IMR-90 (cell line): Measurements from ENCODE around the gene PIGU. TPM values are rescaled to one million over a fixed set of nuclear protein-coding genes. Genes with fewer than 3 reads are reported as not detected.

ENCODE experiments used
- ATAC-seq: fragments of 200-7000 bp; cut with Tn5 transposase; 2 replicates; pipeline ENCODE4 v1.9.1; 2020; ENCODE audit warnings: low read depth, mild to moderate bottlenecking, moderate library complexity
- BruUV-seq: library from RNA; stranded (reverse); fragments of 400-500 nt; replicated peaks from 2 replicates; lab custom pipeline; 2021; lab: Mats Ljungman, UMichigan
- CTCF ChIA-PET: fragments of 300-600 bp; formaldehyde crosslinking; extraction: SDS; loops from one replicate; lab custom pipeline; 2021; ENCODE audit warnings: antibody characterized with exemption; lab: Yijun Ruan, JAX
- POLR2A ChIA-PET: fragments of 300-600 bp; sonication (Branson Sonifier 250); formaldehyde crosslinking; loops from one replicate; lab custom pipeline; 2022; ENCODE audit warnings: antibody characterized with exemption; ENCODE audit not compliant: unreplicated experiment; lab: Charles Lee
- DNase-seq: peaks from one replicate; pipeline ENCODE4 v3.0.0; 2013
- H2AFZ ChIP-seq: replicated peaks from 2 replicates; pipeline ENCODE3; 2013; ENCODE audit warnings: low read length, mild to moderate bottlenecking; ENCODE audit not compliant: poor library complexity
- H2AK5ac ChIP-seq: 2 replicates; pipeline ENCODE4 v1.6.1; 2013; ENCODE audit warnings: low read depth, low read length, inconsistent platforms
- H2AK9ac ChIP-seq: replicated peaks from 2 replicates; pipeline ENCODE3; 2013; ENCODE audit warnings: mild to moderate bottlenecking, low read depth, low read length, moderate library complexity; ENCODE audit not compliant: poor library complexity
- H2BK120ac ChIP-seq: 2 replicates; pipeline ENCODE4 v1.6.1; 2013; ENCODE audit warnings: low read depth, low read length, inconsistent platforms
- H2BK15ac ChIP-seq: 3 replicates; pipeline ENCODE4 v1.6.1; 2013; ENCODE audit warnings: low read depth, low read length, inconsistent platforms
- H2BK20ac ChIP-seq: 2 replicates; pipeline ENCODE4 v1.6.1; 2013; ENCODE audit warnings: low read depth, mild to moderate bottlenecking, inconsistent platforms, low read length, moderate library complexity
- H2BK5ac ChIP-seq: 2 replicates; pipeline ENCODE4 v1.6.1; 2013; ENCODE audit warnings: mild to moderate bottlenecking, low read depth, low read length, inconsistent platforms; ENCODE audit not compliant: poor library complexity, severe bottlenecking
- H3K14ac ChIP-seq: replicated peaks from 2 replicates; pipeline ENCODE4 v1.6.1; 2013; ENCODE audit warnings: low read depth, low read length, inconsistent platforms
- H3K18ac ChIP-seq: 2 replicates; pipeline ENCODE4 v1.6.1; 2013; ENCODE audit warnings: low read depth, low read length, control low read depth
- H3K23ac ChIP-seq: 2 replicates; pipeline ENCODE4 v1.6.1; 2013; ENCODE audit warnings: low read depth, low read length, inconsistent platforms
- H3K27ac ChIP-seq: 2 replicates; pipeline ENCODE4 v1.5.1; 2013; ENCODE audit warnings: mild to moderate bottlenecking, control low read depth, low read length; ENCODE audit not compliant: insufficient read depth
- H3K27me3 ChIP-seq: 2 replicates; pipeline ENCODE4 v1.6.1; 2013; ENCODE audit warnings: low read length; ENCODE audit not compliant: control insufficient read depth, insufficient read depth
- H3K36me3 ChIP-seq: 2 replicates; pipeline ENCODE4 v1.6.1; 2013; ENCODE audit warnings: low read length, mixed read lengths; ENCODE audit not compliant: control insufficient read depth, insufficient read depth
- H3K4ac ChIP-seq: 2 replicates; pipeline ENCODE4 v1.6.1; 2013; ENCODE audit warnings: low read depth, low read length, inconsistent platforms
- H3K4me1 ChIP-seq: 2 replicates; pipeline ENCODE4 v1.6.1; 2013; ENCODE audit warnings: low read length, mixed read lengths; ENCODE audit not compliant: control insufficient read depth, insufficient read depth
- H3K4me2 ChIP-seq: 2 replicates; pipeline ENCODE4 v1.6.1; 2013; ENCODE audit warnings: low read depth, mild to moderate bottlenecking, control low read depth, low read length, moderate library complexity
- H3K4me3 ChIP-seq: 2 replicates; pipeline ENCODE4 v1.5.1; 2013; ENCODE audit warnings: low read depth, mild to moderate bottlenecking, control low read depth, low read length, moderate library complexity; ENCODE audit not compliant: insufficient read depth
- H3K56ac ChIP-seq: 2 replicates; pipeline ENCODE4 v1.6.1; 2013; ENCODE audit warnings: low read length, inconsistent platforms; ENCODE audit not compliant: insufficient read depth; ENCODE audit errors: extremely low read depth
- H3K79me1 ChIP-seq, 2 experiments: 2 replicates each; pipeline ENCODE4 v1.6.1; 2013; ENCODE audit warnings: low read length in 2 of 2, inconsistent platforms in 1 of 2, low read depth in 1 of 2
- H3K9ac ChIP-seq: 2 replicates; pipeline ENCODE4 v1.6.1; 2013; ENCODE audit warnings: low read depth, low read length, control low read depth
- H3K9me1 ChIP-seq: 2 replicates; pipeline ENCODE4 v1.6.1; 2013; ENCODE audit warnings: low read length, inconsistent platforms; ENCODE audit not compliant: insufficient read depth
- H3K9me3 ChIP-seq: 2 replicates; pipeline ENCODE4 v1.6.1; 2013; ENCODE audit warnings: low read length; ENCODE audit not compliant: control insufficient read depth, insufficient read depth
- H4K20me1 ChIP-seq: 2 replicates; pipeline ENCODE4 v1.6.1; 2013; ENCODE audit warnings: low read length, inconsistent platforms; ENCODE audit not compliant: insufficient read depth
- H4K5ac ChIP-seq: 2 replicates; pipeline ENCODE4 v1.6.1; 2013; ENCODE audit warnings: mild to moderate bottlenecking, low read depth, low read length, control low read depth
- H4K8ac ChIP-seq, 2 experiments: 2 replicates each; pipeline ENCODE4 v1.6.1; 2013; ENCODE audit warnings: low read depth in 2 of 2, low read length in 2 of 2, control low read depth in 1 of 2, inconsistent platforms in 1 of 2
- H4K91ac ChIP-seq: 2 replicates; pipeline ENCODE4 v1.6.1; 2013; ENCODE audit warnings: low read depth, low read length, inconsistent platforms; ENCODE audit not compliant: insufficient read depth
- BHLHE40 ChIP-seq: fragments of 150-350 bp; IDR thresholded peaks from 2 replicates; pipeline ENCODE4 v1.6.1; 2016; ENCODE audit warnings: mild to moderate bottlenecking, low read depth, low read length
- CHD1 ChIP-seq: IDR thresholded peaks from 2 replicates; pipeline ENCODE4 v1.6.1; 2012; ENCODE audit warnings: low read depth, low read length, improper control_type of control experiment
- FOS ChIP-seq: fragments of 150-350 bp; IDR thresholded peaks from 2 replicates; pipeline ENCODE4 v1.6.1; 2016; ENCODE audit warnings: low read depth, low read length
- MAFK ChIP-seq: IDR thresholded peaks from 2 replicates; pipeline ENCODE4 v1.6.1; 2012; ENCODE audit warnings: low read depth, low read length, improper control_type of control experiment
- MAZ ChIP-seq: IDR thresholded peaks from 2 replicates; pipeline ENCODE4 v1.6.1; 2012; ENCODE audit warnings: low read depth, mild to moderate bottlenecking, low read length, improper control_type of control experiment, moderate library complexity, borderline replicate concordance
- MXI1 ChIP-seq: IDR thresholded peaks from 2 replicates; pipeline ENCODE4 v1.6.1; 2012; ENCODE audit warnings: low read depth, mild to moderate bottlenecking, low read length, moderate library complexity, borderline replicate concordance
- NFE2L2 ChIP-seq: fragments of 150-350 bp; IDR thresholded peaks from 2 replicates; pipeline ENCODE4 v1.6.1; 2016; ENCODE audit warnings: low read depth, mild to moderate bottlenecking, low read length
- POLR2A ChIP-seq: IDR thresholded peaks from 2 replicates; pipeline ENCODE4 v1.6.1; 2012; ENCODE audit warnings: mild to moderate bottlenecking, low read depth, low read length
- RAD21 ChIP-seq: IDR thresholded peaks from 2 replicates; pipeline ENCODE4 v1.6.1; 2012; ENCODE audit warnings: low read length, improper control_type of control experiment
- RCOR1 ChIP-seq: IDR thresholded peaks from 2 replicates; pipeline ENCODE4 v1.6.1; 2012; ENCODE audit warnings: mild to moderate bottlenecking, low read length, improper control_type of control experiment; ENCODE audit not compliant: insufficient replicate concordance
- RFX5 ChIP-seq: IDR thresholded peaks from 2 replicates; pipeline ENCODE4 v1.8.0; 2012; ENCODE audit warnings: low read depth, mild to moderate bottlenecking, low read length, moderate library complexity
- SMC3 ChIP-seq: fragments of 150-350 bp; IDR thresholded peaks from 2 replicates; pipeline ENCODE4 v1.6.1; 2016; ENCODE audit warnings: low read depth, mild to moderate bottlenecking, antibody characterized with exemption, low read length, moderate library complexity
- WGBS, 2 experiments: methylation state at CpG; one replicate each; pipeline versions ENCODE4 v1.1.5 to v1.1.7; 2013; ENCODE audit warnings: missing lambda C conversion rate in 2 of 2; ENCODE audit not compliant: insufficient read length in 1 of 2; ENCODE audit errors: extremely low coverage in 2 of 2; 5-methylcytosine and 5-hydroxymethylcytosine counted together
- dilution Hi-C: fragments of 300-500 bp; cut with HindIII; formaldehyde crosslinking; loops from one replicate; pipeline ENCODE4 v1.14.3; 2018; ENCODE audit warnings: low sequenced_read_pairs; ENCODE audit not compliant: unreplicated experiment
- in situ Hi-C: fragments of 300-500 bp; cut with MboI; formaldehyde crosslinking; loops from 3 replicates; pipeline ENCODE4 v1.14.3; 2019; ENCODE audit warnings: low sequenced_read_pairs, inconsistent platforms, mixed read lengths
- intact Hi-C: fragments of 100-400 bp; cut with micrococcal nuclease; formaldehyde crosslinking; loops from 2 replicates; pipeline ENCODE4 v1.10.0; 2022
- polyA plus RNA-seq, 3 experiments: library from polyadenylated mRNA; depleted of rRNA; stranded (reverse); fragments of >200 nt; gene quantifications; 2 replicates each; pipeline ENCODE4 v1.2.3, GENCODE V29; 2012; ENCODE audit warnings: low replicate concordance in 1 of 3
- total RNA-seq: library from RNA; depleted of rRNA; stranded (reverse); fragments of >200 nt; gene quantifications from 2 replicates; pipeline ENCODE4 v1.2.3, GENCODE V29; 2012
- TF ChIP-seq, protein P1 (sequence below): fragments of 150-350 bp; IDR thresholded peaks from 2 replicates; pipeline ENCODE4 v1.6.1; 2017; ENCODE audit warnings: mild to moderate bottlenecking, antibody characterized with exemption, low read length, low read depth
- TF ChIP-seq, protein P2 (sequence below): fragments of 150-350 bp; IDR thresholded peaks from 2 replicates; pipeline ENCODE4 v1.6.1; 2016; ENCODE audit warnings: low read depth, mild to moderate bottlenecking, low read length, moderate library complexity, borderline replicate concordance

PIGU gene
- total and polyA plus RNA-seq, 2 of the 4 experiments (the other 2 are of a cell fraction) = 11.1 to 31.1 TPM

DNA sequence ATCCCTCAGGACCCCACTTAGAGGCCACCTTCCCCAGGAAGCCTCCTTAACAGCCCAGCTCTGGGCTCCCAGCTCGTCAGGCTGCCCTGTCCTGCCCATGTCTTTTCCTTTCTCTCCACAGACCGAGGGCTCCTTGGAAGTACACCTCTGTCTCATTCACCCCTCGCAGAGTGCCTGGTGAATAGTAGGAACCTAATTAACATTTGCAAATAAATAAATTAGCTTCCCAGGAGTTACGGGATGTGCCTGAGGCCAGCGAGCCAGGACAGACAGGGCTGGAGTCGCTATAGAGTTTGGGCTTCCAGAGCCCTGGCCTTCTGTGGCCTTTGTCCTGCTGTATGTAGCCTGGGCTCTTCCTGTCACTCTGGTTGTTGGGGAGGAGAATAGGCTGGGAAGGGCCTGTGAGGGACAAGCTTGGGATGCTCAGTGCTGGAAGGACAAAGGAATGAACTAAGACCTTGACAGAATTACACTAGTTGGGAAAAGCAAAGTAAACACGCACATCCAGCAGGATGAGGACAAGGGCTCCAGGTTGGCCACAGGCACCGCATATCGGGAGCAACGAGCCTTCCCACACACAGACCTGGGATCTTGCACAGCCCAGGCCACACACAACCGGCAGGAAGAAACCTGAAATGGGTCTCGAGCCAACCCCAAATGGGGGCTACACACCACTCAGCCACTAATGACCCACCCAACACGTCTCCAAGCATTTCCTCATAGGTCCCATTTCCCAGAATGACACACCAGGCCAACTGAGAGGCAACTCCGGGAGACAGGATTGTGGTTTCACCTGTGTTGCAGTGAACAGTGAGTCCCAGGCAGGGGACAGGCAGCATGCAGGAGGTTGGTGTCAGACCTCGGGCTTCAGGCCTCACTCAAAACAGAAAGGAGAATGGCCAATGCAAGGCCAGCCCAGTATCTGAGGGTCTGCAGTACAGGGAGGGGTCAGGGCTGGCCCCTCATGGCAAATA lies 108.7 kb downstream of the PIGU start:
- H3K27ac ChIP-seq = no peak overlapping the region
- H3K9me1 ChIP-seq = peaks cover 20% of the 10 kb centered on the region
- H2AK9ac ChIP-seq = no peak overlapping the region
- H3K79me1 ChIP-seq = no peaks in the 10 kb centered on the region
- POLR2A ChIA-PET = no interaction called here
- no peak overlapping the region; the same call in 1 of the 2 replicates for H3K4ac ChIP-seq
- intact Hi-C loops = no loop called here
- 87% methylated on average over 3 of the region's 15 CpGs; no CpG with 5 or more reads in 1 of the 2 experiments for WGBS, 2 experiments
- no peaks in the 10 kb centered on the region for H4K20me1 ChIP-seq
- H3K14ac ChIP-seq = no peak overlapping the region
- no peaks in the 10 kb centered on the region for H3K27me3 ChIP-seq
- H3K18ac ChIP-seq = no peak overlapping the region
- no peak for TF ChIP-seq SMC3
- TF ChIP-seq FOS = no peak
- TF ChIP-seq RAD21 = no peak
- no peak for TF ChIP-seq BHLHE40
- TF ChIP-seq, protein P1, sequence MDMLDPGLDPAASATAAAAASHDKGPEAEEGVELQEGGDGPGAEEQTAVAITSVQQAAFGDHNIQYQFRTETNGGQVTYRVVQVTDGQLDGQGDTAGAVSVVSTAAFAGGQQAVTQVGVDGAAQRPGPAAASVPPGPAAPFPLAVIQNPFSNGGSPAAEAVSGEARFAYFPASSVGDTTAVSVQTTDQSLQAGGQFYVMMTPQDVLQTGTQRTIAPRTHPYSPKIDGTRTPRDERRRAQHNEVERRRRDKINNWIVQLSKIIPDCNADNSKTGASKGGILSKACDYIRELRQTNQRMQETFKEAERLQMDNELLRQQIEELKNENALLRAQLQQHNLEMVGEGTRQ = no peak
- TF ChIP-seq MAFK = no peak
- no peak for TF ChIP-seq MXI1
- TF ChIP-seq MAZ = no peak
- no peak for TF ChIP-seq NFE2L2
- no peak for TF ChIP-seq POLR2A
- TF ChIP-seq, protein P2, sequence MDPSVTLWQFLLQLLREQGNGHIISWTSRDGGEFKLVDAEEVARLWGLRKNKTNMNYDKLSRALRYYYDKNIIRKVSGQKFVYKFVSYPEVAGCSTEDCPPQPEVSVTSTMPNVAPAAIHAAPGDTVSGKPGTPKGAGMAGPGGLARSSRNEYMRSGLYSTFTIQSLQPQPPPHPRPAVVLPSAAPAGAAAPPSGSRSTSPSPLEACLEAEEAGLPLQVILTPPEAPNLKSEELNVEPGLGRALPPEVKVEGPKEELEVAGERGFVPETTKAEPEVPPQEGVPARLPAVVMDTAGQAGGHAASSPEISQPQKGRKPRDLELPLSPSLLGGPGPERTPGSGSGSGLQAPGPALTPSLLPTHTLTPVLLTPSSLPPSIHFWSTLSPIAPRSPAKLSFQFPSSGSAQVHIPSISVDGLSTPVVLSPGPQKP = no peak
- TF ChIP-seq RFX5 = no peak
- no peak for TF ChIP-seq CHD1
- no peak for TF ChIP-seq RCOR1
- in situ Hi-C loops = no loop called here
- no peak overlapping the region for H2BK120ac ChIP-seq
- H2BK20ac ChIP-seq = no peak overlapping the region
- H2AFZ ChIP-seq = no peak overlapping the region
- H3K4me2 ChIP-seq = no peak overlapping the region
- no peak overlapping the region for H4K5ac ChIP-seq
- BruUV-seq = no TSS peak
- H4K91ac ChIP-seq = no peak overlapping the region
- peaks cover 3% of the 10 kb centered on the region for H3K4me1 ChIP-seq
- no peak for DNase-seq
- H4K8ac ChIP-seq = no peak overlapping the region
- CTCF ChIA-PET = no interaction called here
- no peaks in the 10 kb centered on the region for H3K9me3 ChIP-seq
- H2BK5ac ChIP-seq = no peak overlapping the region
- H3K56ac ChIP-seq = no peak overlapping the region
- H2BK15ac ChIP-seq = no peak overlapping the region
- dilution Hi-C loops = no loop called here
- ATAC-seq = no peak
- H3K9ac ChIP-seq = no peak overlapping the region
- H2AK5ac ChIP-seq = 0 out of 2 replicates have a peak overlapping the region, but pooled peaks have one; percentile 9
- no peaks in the 10 kb centered on the region for H3K36me3 ChIP-seq
- no peak overlapping the region for H3K4me3 ChIP-seq
- H3K23ac ChIP-seq = no peak overlapping the region
